Measurements from ENCODE around the gene SDK2. TPM values are rescaled to one million over a fixed set of nuclear protein-coding genes. Genes with fewer than 3 reads are reported as not detected.

Gene SDK2
- total and polyA plus RNA-seq, 9 of the 15 experiments (the other 6 are each of a cell fraction or from before 2014, with no cell fraction given) = 0.04 TPM; not detected in 8

GRCh38 chr17:73470316-73470826 lies 173.9 kb downstream of the SDK2 start (continued):
- TF ChIP-seq, protein P1, sequence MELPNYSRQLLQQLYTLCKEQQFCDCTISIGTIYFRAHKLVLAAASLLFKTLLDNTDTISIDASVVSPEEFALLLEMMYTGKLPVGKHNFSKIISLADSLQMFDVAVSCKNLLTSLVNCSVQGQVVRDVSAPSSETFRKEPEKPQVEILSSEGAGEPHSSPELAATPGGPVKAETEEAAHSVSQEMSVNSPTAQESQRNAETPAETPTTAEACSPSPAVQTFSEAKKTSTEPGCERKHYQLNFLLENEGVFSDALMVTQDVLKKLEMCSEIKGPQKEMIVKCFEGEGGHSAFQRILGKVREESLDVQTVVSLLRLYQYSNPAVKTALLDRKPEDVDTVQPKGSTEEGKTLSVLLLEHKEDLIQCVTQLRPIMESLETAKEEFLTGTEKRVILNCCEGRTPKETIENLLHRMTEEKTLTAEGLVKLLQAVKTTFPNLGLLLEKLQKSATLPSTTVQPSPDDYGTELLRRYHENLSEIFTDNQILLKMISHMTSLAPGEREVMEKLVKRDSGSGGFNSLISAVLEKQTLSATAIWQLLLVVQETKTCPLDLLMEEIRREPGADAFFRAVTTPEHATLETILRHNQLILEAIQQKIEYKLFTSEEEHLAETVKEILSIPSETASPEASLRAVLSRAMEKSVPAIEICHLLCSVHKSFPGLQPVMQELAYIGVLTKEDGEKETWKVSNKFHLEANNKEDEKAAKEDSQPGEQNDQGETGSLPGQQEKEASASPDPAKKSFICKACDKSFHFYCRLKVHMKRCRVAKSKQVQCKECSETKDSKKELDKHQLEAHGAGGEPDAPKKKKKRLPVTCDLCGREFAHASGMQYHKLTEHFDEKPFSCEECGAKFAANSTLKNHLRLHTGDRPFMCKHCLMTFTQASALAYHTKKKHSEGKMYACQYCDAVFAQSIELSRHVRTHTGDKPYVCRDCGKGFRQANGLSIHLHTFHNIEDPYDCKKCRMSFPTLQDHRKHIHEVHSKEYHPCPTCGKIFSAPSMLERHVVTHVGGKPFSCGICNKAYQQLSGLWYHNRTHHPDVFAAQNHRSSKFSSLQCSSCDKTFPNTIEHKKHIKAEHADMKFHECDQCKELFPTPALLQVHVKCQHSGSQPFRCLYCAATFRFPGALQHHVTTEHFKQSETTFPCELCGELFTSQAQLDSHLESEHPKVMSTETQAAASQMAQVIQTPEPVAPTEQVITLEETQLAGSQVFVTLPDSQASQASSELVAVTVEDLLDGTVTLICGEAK (IDR thresholded peaks at IDR 0.05) = no peak
- TF ChIP-seq, protein P1 (CRISPR knock-in tag; IDR thresholded peaks at IDR 0.05) = no peak

Data from K562 (cell line).